Embryonic facial prominence (tissue), 1 donor: ENCODE results near the gene C1QL3.

Source experiments
- DNase-seq: peaks from one replicate; pipeline ENCODE4 v3.0.0-alpha.2; 2016; ENCODE audit errors: extremely low spot score

Gene C1QL3

DNA sequence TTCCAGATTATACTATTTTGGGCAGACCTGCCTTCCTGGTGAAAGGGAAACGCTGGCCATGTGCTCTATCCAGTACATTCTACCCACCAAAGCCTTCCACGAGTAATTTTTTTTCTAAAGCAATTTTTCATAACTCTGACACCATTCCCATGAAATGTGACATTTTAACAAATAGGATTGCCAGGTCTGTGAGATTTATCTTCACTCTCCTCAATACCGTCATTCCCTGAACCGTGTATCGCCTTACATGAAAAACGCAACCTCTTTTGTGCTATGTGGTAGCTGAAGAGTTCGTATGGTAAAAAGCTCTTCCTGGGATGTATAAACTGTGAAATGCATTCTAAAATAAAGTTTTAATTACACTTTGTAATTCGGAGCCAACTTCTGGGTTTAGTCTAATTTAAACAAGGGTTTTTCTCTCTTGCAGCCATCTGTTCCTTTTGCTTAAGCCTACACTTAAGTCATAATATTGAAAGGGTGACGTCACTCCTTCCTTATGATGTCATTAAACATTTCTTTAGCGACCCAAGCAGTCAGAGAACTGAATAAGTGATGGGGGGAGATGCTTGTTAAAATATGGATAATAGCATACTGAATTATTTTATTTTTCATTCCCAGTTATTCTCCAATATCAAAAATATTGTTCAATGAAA is 27.7 kb downstream of the C1QL3 start:
- DNase-seq, result no peak

DNA sequence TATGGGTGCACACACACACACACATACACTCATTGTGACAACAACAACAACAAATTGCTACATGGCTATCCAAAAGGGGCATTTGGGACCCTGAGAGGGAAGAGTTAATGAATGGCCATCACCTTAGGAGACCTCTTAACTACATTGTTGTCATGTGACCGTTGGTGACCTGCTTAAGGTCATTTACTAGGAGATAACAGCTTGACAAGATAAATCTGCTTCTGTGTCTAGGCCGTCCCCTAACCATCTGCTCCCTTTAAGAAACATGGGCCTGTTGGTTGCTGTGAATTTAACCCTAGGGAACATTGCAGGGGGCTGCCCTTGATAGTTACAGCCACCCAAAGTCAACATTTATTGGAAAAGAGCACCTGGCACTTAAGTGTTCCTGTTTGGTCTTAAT is 29.7 kb downstream of the C1QL3 start:
- DNase-seq, result no peak

DNA sequence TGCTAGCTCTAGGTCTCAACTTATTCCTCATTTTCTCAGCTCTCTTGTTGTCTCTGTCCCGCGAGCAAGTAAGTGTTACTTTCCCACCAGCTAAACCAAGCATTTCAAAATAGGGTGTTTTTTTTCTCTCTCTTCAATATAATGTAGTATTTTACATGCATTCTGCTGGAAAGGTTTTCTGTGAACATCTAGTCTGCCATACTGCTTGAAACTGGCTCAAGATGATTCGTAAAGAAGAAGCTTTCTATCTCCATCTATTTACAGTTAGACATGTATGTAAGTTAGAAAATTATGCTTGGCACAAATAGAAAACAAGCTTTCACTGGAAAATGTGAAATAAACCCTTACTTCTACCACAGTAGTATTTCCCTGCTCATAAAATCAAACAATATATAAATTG is 31.2 kb downstream of the C1QL3 start:
- DNase-seq, result no peak

DNA sequence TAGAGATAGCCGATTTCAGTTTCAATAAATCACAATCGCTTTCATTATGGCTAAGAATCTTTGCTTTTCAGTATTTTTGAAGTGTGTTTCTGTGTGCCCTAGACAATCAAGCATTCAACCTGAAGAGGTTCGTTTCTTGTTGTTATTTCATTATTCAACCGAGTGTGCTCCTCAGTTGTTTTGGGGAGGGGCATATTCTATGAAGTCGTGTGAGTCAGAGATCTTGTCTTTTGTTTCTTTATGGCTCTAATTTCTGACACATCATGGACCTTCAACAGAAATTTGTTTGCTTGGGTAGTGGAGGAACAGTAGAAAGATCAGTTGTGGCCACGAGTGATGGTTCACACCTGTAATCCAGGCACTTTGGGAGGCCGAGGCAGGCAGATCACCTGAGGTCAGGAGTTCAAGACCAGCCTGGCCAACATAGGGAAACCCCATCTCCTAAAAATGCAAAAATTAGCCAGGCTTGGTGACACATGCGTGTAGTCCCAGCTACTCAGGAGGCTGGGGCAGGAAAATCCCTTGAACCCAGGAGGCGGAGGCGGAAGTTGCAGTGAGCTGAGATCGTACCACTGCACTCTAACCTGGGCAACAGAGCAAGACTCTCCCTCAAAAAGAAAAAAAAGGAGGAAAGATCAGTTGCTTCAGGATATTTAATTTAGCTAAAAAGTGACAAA is 38.3 kb downstream of the C1QL3 start:
- DNase-seq, result no peak

GRCh38 chr10:16481052-16481728 is 40.5 kb downstream of the C1QL3 start:
- no peak for DNase-seq

GRCh38 chr10:16478801-16479200 is 42.9 kb downstream of the C1QL3 start:
- DNase-seq, result no peak

DNA sequence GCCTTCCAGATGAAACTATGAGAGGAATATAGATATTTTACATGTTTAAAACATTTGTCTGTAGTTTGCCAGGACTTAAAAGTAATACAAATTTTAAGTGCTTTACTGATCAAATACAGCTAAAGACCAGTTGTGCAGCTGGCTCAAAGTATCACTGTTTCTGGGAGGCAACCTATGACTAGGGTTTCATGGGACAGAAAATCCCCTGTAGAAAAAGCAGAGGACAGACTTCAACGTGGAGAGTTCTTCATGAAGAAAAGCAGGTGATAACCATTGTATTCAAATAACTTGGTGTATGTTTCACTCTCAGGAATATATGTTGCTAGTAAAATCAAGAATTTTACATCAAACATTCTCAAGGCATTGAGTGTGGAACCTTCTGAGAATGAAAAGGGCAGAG is 43.9 kb downstream of the C1QL3 start:
- no peak for DNase-seq

- no peak for DNase-seq
These were observed 48.9 kb downstream of the C1QL3 start for GRCh38 chr10:16472828-16473227.

- no peak for DNase-seq
These were observed 50.9 kb downstream of the C1QL3 start for GRCh38 chr10:16470747-16471146.

DNA sequence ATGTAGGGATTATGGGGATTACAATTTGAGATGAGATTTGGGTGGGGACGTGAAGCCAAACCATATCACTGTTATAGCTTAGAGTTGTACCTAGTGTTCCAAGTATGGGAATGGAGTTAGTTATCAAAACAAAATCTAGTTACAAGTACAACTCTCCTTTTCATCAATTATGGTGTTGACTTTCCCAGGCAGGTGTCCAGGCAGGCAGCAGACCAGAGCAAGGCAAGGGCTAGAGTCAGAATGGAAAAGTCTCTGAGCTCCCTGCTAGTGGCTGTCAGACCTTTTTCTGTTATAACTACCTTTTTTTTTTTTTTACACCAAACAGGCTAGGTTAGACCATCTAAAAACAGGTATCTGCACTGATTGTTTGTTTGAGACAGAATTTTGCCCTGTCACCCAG is 55.7 kb downstream of the C1QL3 start:
- no peak for DNase-seq
